ENCODE data around the gene NEURL4. TPM values are rescaled to one million over a fixed set of nuclear protein-coding genes. Genes with fewer than 3 reads are reported as not detected.
A peak's percentile ranks its signal among the peaks of the same experiment; 100 is the strongest.

The NEURL4 gene
- total RNA-seq, 3 donors from 2014 or later (not counting 1 experiment from before 2014, with no cell fraction given) = 48.9 to 57.9 (median 51.4) TPM

DNA sequence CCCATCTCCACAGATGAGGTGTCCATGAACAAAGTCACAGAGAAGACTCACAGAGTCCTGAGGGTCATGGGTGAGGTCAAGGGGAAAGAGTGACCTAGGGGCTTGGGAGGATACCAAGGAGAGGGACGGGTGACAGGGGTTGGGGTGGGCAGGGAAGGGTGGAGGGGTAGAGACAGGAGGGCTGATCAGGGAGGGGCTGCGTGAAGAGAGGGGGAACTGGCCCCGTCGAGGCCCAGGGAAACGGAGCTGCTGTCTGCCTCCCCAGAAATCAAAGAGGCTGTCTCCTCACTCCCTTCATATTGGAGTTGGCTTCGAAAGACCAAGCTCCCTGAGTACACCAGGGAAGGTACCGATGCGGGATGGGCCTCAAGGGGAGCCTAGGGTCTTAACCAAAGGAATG is 26.4 kb upstream of the NEURL4 start:
- TF ChIP-seq CTCF (IDR thresholded peaks at IDR 0.05) = no peak
- H3K4me3 Mint-ChIP-seq = no peak overlapping the region
- ATAC-seq (no peak), DNase-seq (no peak)
- H3K36me3 Mint-ChIP-seq = no peaks in the 10 kb centered on the region
- WGBS (ENCODE audit: insufficient coverage) = 89% methylated on average over 8 of the region's 8 CpGs
- no peaks in the 10 kb centered on the region for H3K9me3 Mint-ChIP-seq
- intact Hi-C loops (cut with micrococcal nuclease) = loop anchor here (10.0 kb wide), 1 partner anchor 329 kb away; the partner anchor contains the start of genes TP53 and WRAP53
- peaks cover 9 to 33% of the 10 kb centered on the region in 2 donors for H3K4me1 Mint-ChIP-seq
- H3K27me3 ChIP-seq (ENCODE audit: control insufficient read depth, insufficient read depth, low read length) = no peaks in the 10 kb centered on the region
- no peaks in the 10 kb centered on the region for H3K36me3 ChIP-seq (ENCODE audit: control insufficient read depth, insufficient read depth, low read length)
- no peak overlapping the region for H3K4me3 ChIP-seq (ENCODE audit: low read length)
- H3K27ac ChIP-seq (ENCODE audit: low read length) = no peak overlapping the region
- H3K27ac Mint-ChIP-seq = peak overlapping the region in 1 of 2 donors; percentile 52
- no peaks in the 10 kb centered on the region for H3K27me3 Mint-ChIP-seq (ENCODE audit: low read depth in 2 of 2)
- no peaks in the 10 kb centered on the region for H3K9me3 ChIP-seq (ENCODE audit: control insufficient read depth, insufficient read depth, low read length)
- H3K4me1 ChIP-seq (ENCODE audit: control insufficient read depth, insufficient read depth, low read length) = peaks cover 45% of the 10 kb centered on the region

GRCh38 chr17:7355053-7355452 is 25.9 kb upstream of the NEURL4 start, which contains the start of gene TMEM95:
Gene TMEM95 (plus strand): TSS chr17:7355156. CDS start chr17:7355205, 49 bp downstream.
- peaks cover 9 to 33% of the 10 kb centered on the region in 2 donors for H3K4me1 Mint-ChIP-seq
- H3K36me3 Mint-ChIP-seq = no peaks in the 10 kb centered on the region
- peak within 1 kb of the TSS; percentile 13 for H3K4me3 Mint-ChIP-seq
- TF ChIP-seq CTCF (IDR thresholded peaks at IDR 0.05) = no peak
- no peaks in the 10 kb centered on the region for H3K27me3 Mint-ChIP-seq (ENCODE audit: low read depth in 2 of 2)
- 86% methylated on average over 10 of the region's 10 CpGs for WGBS (ENCODE audit: insufficient coverage)
- Histone ChIP-seq H3K36me3 (ENCODE audit: control insufficient read depth, insufficient read depth, low read length) (no peaks in the 10 kb centered on the region), H3K27me3 (ENCODE audit: control insufficient read depth, insufficient read depth, low read length) (no peaks in the 10 kb centered on the region), H3K9me3 (ENCODE audit: control insufficient read depth, insufficient read depth, low read length) (no peaks in the 10 kb centered on the region), H3K27ac (ENCODE audit: low read length) (no peak within 1 kb of the TSS), H3K4me1 (ENCODE audit: control insufficient read depth, insufficient read depth, low read length) (peaks cover 45% of the 10 kb centered on the region), H3K4me3 (ENCODE audit: low read length) (no peak within 1 kb of the TSS)
- ATAC-seq (no peak), DNase-seq (no peak)
- H3K27ac Mint-ChIP-seq = peak within 1 kb of the TSS in 1 of 2 donors; percentile 69
- intact Hi-C loops (cut with micrococcal nuclease) = loop anchor here (10.0 kb wide), 1 partner anchor 330 kb away; the partner anchor contains the start of genes TP53 and WRAP53
- no peaks in the 10 kb centered on the region for H3K9me3 Mint-ChIP-seq

DNA sequence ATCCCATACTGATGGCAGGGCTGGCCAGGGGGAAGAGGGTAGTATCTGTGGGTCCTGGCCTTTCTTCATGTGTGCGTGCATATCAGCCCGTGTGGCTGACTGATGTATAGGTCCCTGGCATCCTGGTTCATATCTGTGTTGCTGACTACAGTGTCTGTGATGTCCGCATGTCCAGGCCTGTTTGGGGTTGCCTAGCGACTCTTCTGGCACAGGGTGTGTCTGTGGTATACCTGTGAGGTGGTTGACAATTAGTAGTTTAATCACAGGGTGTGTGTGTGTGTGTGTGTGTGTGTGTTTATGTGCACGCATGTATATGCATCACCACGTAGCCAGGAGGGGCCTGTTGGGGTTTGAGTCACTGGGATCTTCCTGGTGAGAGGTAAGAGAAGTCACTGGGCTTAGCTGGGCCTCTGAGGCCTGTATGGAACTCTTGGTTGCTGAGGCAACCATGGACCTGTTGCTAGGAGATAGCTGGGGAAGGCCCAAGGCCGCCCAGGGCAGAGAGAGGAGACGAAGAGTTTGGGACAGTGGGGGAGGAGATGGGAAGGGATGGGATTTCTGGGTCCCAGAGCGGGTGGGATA is 25.2 kb upstream of the NEURL4 start:
- H3K4me3 ChIP-seq (ENCODE audit: low read length) = no peak overlapping the region
- Mint-ChIP-seq H3K4me1 (peaks cover 9 to 38% of the 10 kb centered on the region in 2 donors), H3K27me3 (ENCODE audit: low read depth in 2 of 2) (no peaks in the 10 kb centered on the region), H3K4me3 (peak overlapping the region; percentile 13), H3K36me3 (no peaks in the 10 kb centered on the region), H3K9me3 (no peaks in the 10 kb centered on the region), H3K27ac (peak overlapping the region in 1 of 2 donors; percentile 69)
- H3K27ac ChIP-seq (ENCODE audit: low read length) = no peak overlapping the region
- TF ChIP-seq CTCF (IDR thresholded peaks at IDR 0.05) = no peak
- 88% methylated on average over 9 of the region's 9 CpGs for WGBS (ENCODE audit: insufficient coverage)
- DNase-seq (peak in 1 of 2 donors; percentile 33), ATAC-seq (no peak)
- peaks cover 45% of the 10 kb centered on the region for H3K4me1 ChIP-seq (ENCODE audit: control insufficient read depth, insufficient read depth, low read length)
- H3K36me3 ChIP-seq (ENCODE audit: control insufficient read depth, insufficient read depth, low read length) = no peaks in the 10 kb centered on the region
- intact Hi-C loops (cut with micrococcal nuclease) = loop anchor here (5.0 to 10.0 kb wide), 2 partner anchors 83 to 330 kb away; partner anchors contain the start of genes FGF11, TMEM102, TP53 and WRAP53
- no peaks in the 10 kb centered on the region for H3K9me3 ChIP-seq (ENCODE audit: control insufficient read depth, insufficient read depth, low read length)
- H3K27me3 ChIP-seq (ENCODE audit: control insufficient read depth, insufficient read depth, low read length) = no peaks in the 10 kb centered on the region
